ENCODE data around the gene CD44. TPM values are rescaled to one million over a fixed set of nuclear protein-coding genes. Genes with fewer than 3 reads are reported as not detected.

Gene CD44
- total and polyA plus RNA-seq, 10 of the 15 experiments (the other 5 are each of a cell fraction or from before 2014, with no cell fraction given): 57.1 to 293 (median 120) TPM

DNA sequence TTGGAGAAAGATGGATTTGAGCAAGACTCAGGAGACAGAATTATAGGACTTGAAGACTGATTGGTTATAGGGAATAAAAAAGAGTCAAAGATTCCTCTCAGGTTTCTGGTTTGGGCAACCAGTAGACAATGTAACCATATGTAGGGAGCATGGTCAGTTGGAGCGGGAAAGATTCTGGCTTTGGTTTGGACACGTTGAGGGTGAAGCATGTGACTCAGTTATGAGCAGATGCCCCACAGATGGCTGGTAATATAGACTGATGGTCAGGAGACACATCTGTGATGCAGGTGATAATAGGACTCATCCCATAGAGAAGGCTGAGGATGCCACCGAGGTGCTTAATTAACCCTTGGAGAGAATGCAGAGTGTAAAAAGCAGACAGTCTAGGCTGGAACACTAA lies 132.1 kb downstream of the CD44 start:
- Histone ChIP-seq H3K27me3 (replicated peaks in 1 of 2; ENCODE audit: control insufficient read depth in 2 of 2, insufficient read depth in 2 of 2, low read length in 1 of 2) (no peaks in the 10 kb centered on the region), H4K20me1 (ENCODE audit: control insufficient read depth, insufficient read depth) (no peaks in the 10 kb centered on the region), H3K27ac (ENCODE audit: control insufficient read depth, insufficient read depth) (no peak overlapping the region), H3K4me1 (ENCODE audit: control insufficient read depth, insufficient read depth, low read length) (peaks cover 22% of the 10 kb centered on the region), H3K79me2 (ENCODE audit: control insufficient read depth, insufficient read depth, low read length) (no peaks in the 10 kb centered on the region), H3K9ac (ENCODE audit: control insufficient read depth, insufficient read depth, low read length) (no peak overlapping the region), H2AFZ (ENCODE audit: control insufficient read depth, low read depth, low read length) (no peak overlapping the region), H3K36me3 (ENCODE audit: control insufficient read depth in 2 of 2, insufficient read depth in 2 of 2, low read length in 1 of 2) (no peaks in the 10 kb centered on the region), H3K4me2 (ENCODE audit: control insufficient read depth, insufficient read depth) (no peak overlapping the region), H3K4me3 (no peak overlapping the region), H3K9me3 (replicated peaks; ENCODE audit: control insufficient read depth, insufficient read depth, low read length) (no peaks in the 10 kb centered on the region; the same call in 2 of the 3 replicates)
- BruUV-seq (replicated peaks): no TSS peak
- CTCF ChIA-PET: interaction anchor here (1.2 kb wide), 1 partner anchor 32 kb away, joined by 3 read pairs; no protein-coding TSS in a partner anchor
- intact Hi-C loops (cut with micrococcal nuclease; ENCODE audit: unreplicated experiment): no loop called here
- ATAC-seq (no peak), DNase-seq (ENCODE audit: low read depth, low spot score) (no peak), FAIRE-seq (no peak)
- WGBS (ENCODE audit: insufficient coverage, insufficient replicate concordance, low lambda C conversion rate, missing lambda C conversion rate): 100% methylated on average over 3 of the region's 3 CpGs
- SMC1A ChIA-PET (ENCODE audit: uncharacterized antibody, unreplicated experiment): interaction anchor here (2.3 kb wide), 1 partner anchor 106 kb away, joined by 9 read pairs; no protein-coding TSS in a partner anchor
- 0 out of 2 replicates have a peak, but pooled peaks have one; percentile 6 for TF ChIP-seq MTA3 (IDR thresholded peaks at IDR 0.05; ENCODE audit: borderline replicate concordance, low read length)
- TF ChIP-seq, protein P1, sequence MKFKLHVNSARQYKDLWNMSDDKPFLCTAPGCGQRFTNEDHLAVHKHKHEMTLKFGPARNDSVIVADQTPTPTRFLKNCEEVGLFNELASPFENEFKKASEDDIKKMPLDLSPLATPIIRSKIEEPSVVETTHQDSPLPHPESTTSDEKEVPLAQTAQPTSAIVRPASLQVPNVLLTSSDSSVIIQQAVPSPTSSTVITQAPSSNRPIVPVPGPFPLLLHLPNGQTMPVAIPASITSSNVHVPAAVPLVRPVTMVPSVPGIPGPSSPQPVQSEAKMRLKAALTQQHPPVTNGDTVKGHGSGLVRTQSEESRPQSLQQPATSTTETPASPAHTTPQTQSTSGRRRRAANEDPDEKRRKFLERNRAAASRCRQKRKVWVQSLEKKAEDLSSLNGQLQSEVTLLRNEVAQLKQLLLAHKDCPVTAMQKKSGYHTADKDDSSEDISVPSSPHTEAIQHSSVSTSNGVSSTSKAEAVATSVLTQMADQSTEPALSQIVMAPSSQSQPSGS (IDR thresholded peaks at IDR 0.05; ENCODE audit: low read length): no peak
- RAD21 ChIA-PET (ENCODE audit: unreplicated experiment): no interaction called here
- in situ Hi-C loops (cut with MboI): no loop called here
- POLR2A ChIA-PET: no interaction called here

DNA sequence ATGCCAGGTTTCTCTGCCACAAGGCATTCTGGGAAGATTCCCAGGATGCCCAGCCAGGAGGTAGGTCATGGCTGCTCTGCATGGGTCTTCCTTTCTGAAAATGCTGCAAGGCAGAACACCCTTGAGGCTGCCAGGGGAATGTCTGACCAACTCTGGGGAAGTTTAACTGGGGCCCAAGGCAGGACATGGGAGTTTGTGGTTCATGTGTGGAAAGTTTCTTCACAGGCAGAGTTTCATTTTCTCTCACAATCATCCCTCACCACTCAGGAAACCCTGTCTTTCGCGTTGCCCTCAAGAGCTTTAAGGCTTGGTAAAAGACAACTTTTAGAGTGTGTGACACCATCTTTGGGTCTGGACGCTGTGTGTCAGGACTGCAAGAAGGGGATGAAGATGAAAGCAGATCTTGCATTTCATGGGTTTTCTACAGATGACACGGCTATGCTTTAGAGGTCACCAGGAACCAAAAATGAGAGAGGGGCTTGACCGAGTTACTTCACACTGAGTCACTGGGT lies 133.5 kb downstream of the CD44 start:
- Histone ChIP-seq H3K36me3 (ENCODE audit: control insufficient read depth in 2 of 2, insufficient read depth in 2 of 2, low read length in 1 of 2) (no peaks in the 10 kb centered on the region), H3K4me1 (ENCODE audit: control insufficient read depth, insufficient read depth, low read length) (peaks cover 22% of the 10 kb centered on the region), H2AFZ (ENCODE audit: control insufficient read depth, low read depth, low read length) (peak overlapping the region; percentile 39), H3K9me3 (replicated peaks; ENCODE audit: control insufficient read depth, insufficient read depth, low read length) (no peaks in the 10 kb centered on the region; the same call in 2 of the 3 replicates), H4K20me1 (ENCODE audit: control insufficient read depth, insufficient read depth) (no peaks in the 10 kb centered on the region), H3K27me3 (replicated peaks in 1 of 2; ENCODE audit: control insufficient read depth in 2 of 2, insufficient read depth in 2 of 2, low read length in 1 of 2) (no peaks in the 10 kb centered on the region), H3K79me2 (ENCODE audit: control insufficient read depth, insufficient read depth, low read length) (no peaks in the 10 kb centered on the region), H3K9ac (ENCODE audit: control insufficient read depth, insufficient read depth, low read length) (no peak overlapping the region), H3K4me3 (0 out of 2 replicates have a peak overlapping the region, but pooled peaks have one; percentile 7), H3K4me2 (ENCODE audit: control insufficient read depth, insufficient read depth) (peak overlapping the region; percentile 62), H3K27ac (ENCODE audit: control insufficient read depth, insufficient read depth) (peak overlapping the region; percentile 56)
- RAD21 ChIA-PET (ENCODE audit: unreplicated experiment): interaction anchor here (1.1 to 2.8 kb wide), 9 partner anchors 21 to 194 kb away, joined by 3 to 20 read pairs (median 4); no protein-coding TSS in a partner anchor
- intact Hi-C loops (cut with micrococcal nuclease; ENCODE audit: unreplicated experiment): loop anchor here (1.0 kb wide), 1 partner anchor 119 kb away; no protein-coding TSS in a partner anchor
- in situ Hi-C loops (cut with MboI): no loop called here
- ATAC-seq (peak; percentile 94), FAIRE-seq (peak; percentile 57), DNase-seq (ENCODE audit: low read depth, low spot score) (peak; percentile 95)
- POLR2A ChIA-PET: interaction anchor here (0.5 kb wide), 1 partner anchor 664 kb away, joined by 3 read pairs; no protein-coding TSS in a partner anchor
- no TSS peak for BruUV-seq (replicated peaks)
- CTCF ChIA-PET: interaction anchor here (0.7 to 2.6 kb wide), 8 partner anchors 10 to 122 kb away, joined by 3 to 14 read pairs (median 3); no protein-coding TSS in a partner anchor
- 0% methylated on average over 5 of the region's 5 CpGs for WGBS (ENCODE audit: insufficient coverage, insufficient replicate concordance, low lambda C conversion rate, missing lambda C conversion rate)
- SMC1A ChIA-PET (ENCODE audit: uncharacterized antibody, unreplicated experiment): interaction anchor here (0.6 to 4.9 kb wide), 19 partner anchors 15 to 346 kb away, joined by 3 to 23 read pairs (median 4); no protein-coding TSS in a partner anchor
- TF ChIP-seq, protein P2, sequence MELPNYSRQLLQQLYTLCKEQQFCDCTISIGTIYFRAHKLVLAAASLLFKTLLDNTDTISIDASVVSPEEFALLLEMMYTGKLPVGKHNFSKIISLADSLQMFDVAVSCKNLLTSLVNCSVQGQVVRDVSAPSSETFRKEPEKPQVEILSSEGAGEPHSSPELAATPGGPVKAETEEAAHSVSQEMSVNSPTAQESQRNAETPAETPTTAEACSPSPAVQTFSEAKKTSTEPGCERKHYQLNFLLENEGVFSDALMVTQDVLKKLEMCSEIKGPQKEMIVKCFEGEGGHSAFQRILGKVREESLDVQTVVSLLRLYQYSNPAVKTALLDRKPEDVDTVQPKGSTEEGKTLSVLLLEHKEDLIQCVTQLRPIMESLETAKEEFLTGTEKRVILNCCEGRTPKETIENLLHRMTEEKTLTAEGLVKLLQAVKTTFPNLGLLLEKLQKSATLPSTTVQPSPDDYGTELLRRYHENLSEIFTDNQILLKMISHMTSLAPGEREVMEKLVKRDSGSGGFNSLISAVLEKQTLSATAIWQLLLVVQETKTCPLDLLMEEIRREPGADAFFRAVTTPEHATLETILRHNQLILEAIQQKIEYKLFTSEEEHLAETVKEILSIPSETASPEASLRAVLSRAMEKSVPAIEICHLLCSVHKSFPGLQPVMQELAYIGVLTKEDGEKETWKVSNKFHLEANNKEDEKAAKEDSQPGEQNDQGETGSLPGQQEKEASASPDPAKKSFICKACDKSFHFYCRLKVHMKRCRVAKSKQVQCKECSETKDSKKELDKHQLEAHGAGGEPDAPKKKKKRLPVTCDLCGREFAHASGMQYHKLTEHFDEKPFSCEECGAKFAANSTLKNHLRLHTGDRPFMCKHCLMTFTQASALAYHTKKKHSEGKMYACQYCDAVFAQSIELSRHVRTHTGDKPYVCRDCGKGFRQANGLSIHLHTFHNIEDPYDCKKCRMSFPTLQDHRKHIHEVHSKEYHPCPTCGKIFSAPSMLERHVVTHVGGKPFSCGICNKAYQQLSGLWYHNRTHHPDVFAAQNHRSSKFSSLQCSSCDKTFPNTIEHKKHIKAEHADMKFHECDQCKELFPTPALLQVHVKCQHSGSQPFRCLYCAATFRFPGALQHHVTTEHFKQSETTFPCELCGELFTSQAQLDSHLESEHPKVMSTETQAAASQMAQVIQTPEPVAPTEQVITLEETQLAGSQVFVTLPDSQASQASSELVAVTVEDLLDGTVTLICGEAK (IDR thresholded peaks at IDR 0.05; ENCODE audit: borderline replicate concordance): no peak
- TF ChIP-seq JUNB (IDR thresholded peaks at IDR 0.05) (peak; percentile 74), HDGF (IDR thresholded peaks at IDR 0.05) (no peak), MTA3 (IDR thresholded peaks at IDR 0.05; ENCODE audit: borderline replicate concordance, low read length) (peak; percentile 79; the same call in 1 of the 2 replicates)
- TF ChIP-seq, protein P3, sequence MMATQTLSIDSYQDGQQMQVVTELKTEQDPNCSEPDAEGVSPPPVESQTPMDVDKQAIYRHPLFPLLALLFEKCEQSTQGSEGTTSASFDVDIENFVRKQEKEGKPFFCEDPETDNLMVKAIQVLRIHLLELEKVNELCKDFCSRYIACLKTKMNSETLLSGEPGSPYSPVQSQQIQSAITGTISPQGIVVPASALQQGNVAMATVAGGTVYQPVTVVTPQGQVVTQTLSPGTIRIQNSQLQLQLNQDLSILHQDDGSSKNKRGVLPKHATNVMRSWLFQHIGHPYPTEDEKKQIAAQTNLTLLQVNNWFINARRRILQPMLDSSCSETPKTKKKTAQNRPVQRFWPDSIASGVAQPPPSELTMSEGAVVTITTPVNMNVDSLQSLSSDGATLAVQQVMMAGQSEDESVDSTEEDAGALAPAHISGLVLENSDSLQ (IDR thresholded peaks at IDR 0.05): no peak
- TF ChIP-seq, protein P4, sequence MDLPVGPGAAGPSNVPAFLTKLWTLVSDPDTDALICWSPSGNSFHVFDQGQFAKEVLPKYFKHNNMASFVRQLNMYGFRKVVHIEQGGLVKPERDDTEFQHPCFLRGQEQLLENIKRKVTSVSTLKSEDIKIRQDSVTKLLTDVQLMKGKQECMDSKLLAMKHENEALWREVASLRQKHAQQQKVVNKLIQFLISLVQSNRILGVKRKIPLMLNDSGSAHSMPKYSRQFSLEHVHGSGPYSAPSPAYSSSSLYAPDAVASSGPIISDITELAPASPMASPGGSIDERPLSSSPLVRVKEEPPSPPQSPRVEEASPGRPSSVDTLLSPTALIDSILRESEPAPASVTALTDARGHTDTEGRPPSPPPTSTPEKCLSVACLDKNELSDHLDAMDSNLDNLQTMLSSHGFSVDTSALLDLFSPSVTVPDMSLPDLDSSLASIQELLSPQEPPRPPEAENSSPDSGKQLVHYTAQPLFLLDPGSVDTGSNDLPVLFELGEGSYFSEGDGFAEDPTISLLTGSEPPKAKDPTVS (IDR thresholded peaks at IDR 0.05; ENCODE audit: low read depth, low read length): no peak

Measured in GM12878 (cell line).